ENCODE results near the gene ALDH1L1. TPM values are rescaled to one million over a fixed set of nuclear protein-coding genes. Genes with fewer than 3 reads are reported as not detected.

Gene ALDH1L1
- total and polyA plus RNA-seq, 8 donors = 0.39 to 1.8 (median 0.51) TPM

DNA sequence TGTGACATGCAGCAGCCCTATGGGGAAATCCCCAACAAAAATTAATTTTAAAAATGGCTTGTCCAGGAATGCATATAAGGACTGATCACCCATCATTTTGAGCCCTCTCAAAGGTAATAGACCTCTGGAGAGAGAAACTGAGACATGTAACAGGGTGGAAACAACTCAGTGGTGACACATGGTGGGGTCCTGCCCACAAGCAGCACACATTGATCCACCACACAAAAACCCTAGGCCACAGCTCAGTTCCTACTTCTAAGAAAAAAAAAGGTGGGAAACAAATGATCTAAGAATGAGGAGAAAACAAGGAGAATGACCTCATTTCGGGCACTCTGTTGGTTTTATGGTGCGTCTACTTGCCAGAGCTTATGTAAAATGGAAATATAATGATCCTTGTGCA is 94.5 kb downstream of the ALDH1L1 start:
- Histone ChIP-seq H3K36me3 (no peaks in the 10 kb centered on the region), H3K27me3 (no peaks in the 10 kb centered on the region), H3K9me3 (no peaks in the 10 kb centered on the region), H3K4me3 (no peak overlapping the region), H3K4me1 (peaks cover 0 to 17% of the 10 kb centered on the region in 2 donors), H3K27ac (no peak overlapping the region)
- no peak for TF ChIP-seq CTCF (IDR thresholded peaks at IDR 0.05)
- ATAC-seq = no peak
- no peak for DNase-seq
- intact Hi-C loops (cut with DNase I) = no loop called here

- DNase-seq (no peak), ATAC-seq (no peak)
- H3K36me3 ChIP-seq = no peaks in the 10 kb centered on the region
- H3K27me3 ChIP-seq = no peaks in the 10 kb centered on the region
- intact Hi-C loops (cut with DNase I) = no loop called here
- H3K9me3 ChIP-seq = no peaks in the 10 kb centered on the region
- H3K27ac ChIP-seq = no peak overlapping the region
- TF ChIP-seq CTCF (IDR thresholded peaks at IDR 0.05) = no peak
- peaks cover 0 to 17% of the 10 kb centered on the region in 2 donors for H3K4me1 ChIP-seq
- H3K4me3 ChIP-seq = no peak overlapping the region
Measured at GRCh38 chr3:126085276-126085675, 95.1 kb downstream of the ALDH1L1 start.

DNA sequence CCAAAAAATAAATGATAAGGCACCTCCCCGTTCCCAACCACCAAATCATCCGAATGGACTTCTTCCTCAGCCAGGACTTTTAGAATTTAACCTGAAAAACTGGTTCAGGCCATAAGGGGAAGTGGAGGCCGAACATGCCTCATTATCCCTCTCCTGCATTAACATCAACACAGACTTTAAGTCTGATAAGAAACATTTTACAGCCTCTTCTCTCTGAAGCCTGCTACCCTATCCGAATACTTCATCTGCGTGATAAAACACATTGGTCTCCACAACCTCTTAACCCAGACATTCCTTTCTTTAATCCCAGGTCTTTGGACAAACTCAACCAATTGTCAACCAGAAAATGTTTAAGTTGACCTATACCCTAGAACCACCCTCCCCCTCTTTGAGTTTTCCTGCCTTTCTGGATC is 95.6 kb downstream of the ALDH1L1 start:
- intact Hi-C loops (cut with DNase I) = no loop called here
- H3K9me3 ChIP-seq = no peaks in the 10 kb centered on the region
- peaks cover 0 to 17% of the 10 kb centered on the region in 2 donors for H3K4me1 ChIP-seq
- H3K4me3 ChIP-seq = peak overlapping the region in 1 of 2 donors; percentile 59
- no peaks in the 10 kb centered on the region for H3K27me3 ChIP-seq
- DNase-seq (no peak), ATAC-seq (no peak)
- H3K27ac ChIP-seq = peak overlapping the region; percentile 71 to 84
- no peak for TF ChIP-seq CTCF (IDR thresholded peaks at IDR 0.05)
- H3K36me3 ChIP-seq = no peaks in the 10 kb centered on the region

DNA sequence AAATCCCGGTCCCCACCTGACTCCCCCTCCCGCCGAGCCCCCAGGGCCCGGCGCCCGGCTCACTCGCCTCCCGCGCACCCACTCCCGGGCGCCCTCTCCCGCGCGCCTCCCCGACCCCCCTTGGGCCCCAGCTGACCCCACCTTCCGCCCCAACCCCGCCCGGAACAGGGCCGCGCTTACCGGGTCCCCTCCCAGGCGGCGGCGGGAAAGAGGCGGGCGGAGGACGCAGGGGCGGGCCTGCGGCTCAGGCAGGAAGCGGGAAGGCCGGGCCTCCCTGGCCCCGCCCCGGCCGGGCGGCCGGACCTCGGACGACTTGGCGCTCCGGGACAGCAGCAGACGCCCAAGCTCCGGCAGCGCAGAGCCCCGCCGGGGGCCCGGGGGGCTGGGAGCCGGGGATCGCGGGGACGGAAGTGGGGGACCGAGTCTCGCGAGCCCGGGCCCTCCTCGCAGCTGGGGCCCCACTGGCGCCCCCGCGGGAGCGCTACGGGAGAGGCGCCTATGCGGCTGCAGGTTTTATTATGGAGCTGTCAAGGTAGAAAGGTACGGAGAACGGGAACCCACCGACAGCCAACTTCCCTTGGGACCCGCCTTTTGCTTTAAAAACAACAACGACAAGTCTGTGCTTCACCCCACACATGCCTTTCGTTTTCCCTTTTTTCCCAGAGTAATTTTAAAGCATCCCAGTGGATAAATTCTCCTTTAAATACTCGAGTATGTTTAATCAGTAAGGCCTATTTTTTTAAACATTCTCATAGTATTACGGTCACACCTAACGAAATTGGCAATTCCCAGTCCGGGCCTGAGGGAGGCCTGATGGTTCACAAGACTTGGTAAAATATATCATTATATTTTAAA is 96.2 kb downstream of the ALDH1L1 start, which contains the start of gene SLC41A3:
Gene SLC41A3, minus strand, starts transcription at position 212 of the 855 bp plus-strand sequence. CDS start 15,905 bp downstream, outside the sequence.
- H3K36me3 ChIP-seq = no peaks in the 10 kb centered on the region
- DNase-seq (peak; percentile 75 to 97 (median 91)), ATAC-seq (peak; percentile 99)
- H3K27me3 ChIP-seq = no peaks in the 10 kb centered on the region
- peaks cover 0 to 17% of the 10 kb centered on the region in 2 donors for H3K4me1 ChIP-seq
- H3K9me3 ChIP-seq = no peaks in the 10 kb centered on the region
- peak within 1 kb of the TSS; percentile 71 to 84 for H3K27ac ChIP-seq
- intact Hi-C loops (cut with DNase I) = no loop called here
- peak within 1 kb of the TSS; percentile 59 to 70 for H3K4me3 ChIP-seq
- TF ChIP-seq CTCF (IDR thresholded peaks at IDR 0.05) = peak in 1 of 2 donors; percentile 36

DNA sequence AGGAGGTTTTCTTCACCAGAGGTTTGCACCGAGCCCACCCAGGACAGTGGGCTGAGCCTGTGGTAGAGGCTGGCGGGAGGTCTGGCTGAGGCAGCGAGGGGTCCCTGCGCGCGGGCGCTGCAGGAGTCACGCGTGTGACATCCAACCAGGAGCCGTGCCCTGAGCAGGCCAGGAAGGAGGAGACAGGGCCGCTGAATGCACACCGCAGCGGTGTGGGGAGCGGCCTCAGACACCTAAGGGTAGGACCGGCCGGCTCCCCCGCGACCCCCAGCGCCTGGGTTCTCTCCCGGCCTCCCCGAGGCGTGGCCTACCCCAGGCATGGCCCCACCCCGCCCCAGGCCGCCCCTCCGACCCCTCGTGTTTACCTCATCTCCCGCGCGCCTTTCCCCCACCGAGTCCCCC is 96.9 kb downstream of the ALDH1L1 start:
- H3K36me3 ChIP-seq = no peaks in the 10 kb centered on the region
- H3K4me1 ChIP-seq = peaks cover 0 to 17% of the 10 kb centered on the region in 2 donors
- ATAC-seq (peak; percentile 71), DNase-seq (peak in 2 of 4 donors; percentile 35 to 47)
- H3K27ac ChIP-seq = peak overlapping the region; percentile 71 to 84
- H3K9me3 ChIP-seq = no peaks in the 10 kb centered on the region
- H3K27me3 ChIP-seq = no peaks in the 10 kb centered on the region
- intact Hi-C loops (cut with DNase I) = no loop called here
- no peak for TF ChIP-seq CTCF (IDR thresholded peaks at IDR 0.05)
- peak overlapping the region; percentile 59 to 70 for H3K4me3 ChIP-seq
